Endometrial microvascular endothelial cells (primary cell): ENCODE data around the gene UQCRC1. TPM values are rescaled to one million over a fixed set of nuclear protein-coding genes. Genes with fewer than 3 reads are reported as not detected.
"Not testable (repeated sequence)": the region's sequence is repeated elsewhere in the genome, so short reads cannot be mapped to it uniquely, and the experiment has no call there.

Experiments
- in situ Hi-C: cut with HindIII; loops from 2 replicates; pipeline ENCODE4 v1.10.0; 2017; ENCODE audit warnings: low sequenced_read_pairs, low pct_unique_long_range_greater_than_20kb; ENCODE audit errors: inconsistent ontology term
- total RNA-seq: library from RNA; depleted of rRNA; stranded (reverse); fragments of >200 nt; gene quantifications from one replicate; pipeline ENCODE4 v1.2.3, GENCODE V29; 2015; ENCODE audit errors: inconsistent ontology term

UQCRC1 gene
- total RNA-seq, 1 donor from 2014 or later: 355 TPM

GRCh38 chr3:48563382-48563918, 46.0 kb downstream of the UQCRC1 start, which contains the start of gene UCN2:
Gene UCN2 (minus strand): TSS chr3:48563781. CDS start chr3:48563124, 657 bp downstream.
- in situ Hi-C loops: no loop called here

GRCh38 chr3:48562367-48563095, 46.9 kb downstream of the UQCRC1 start:
- in situ Hi-C loops: no loop called here

DNA sequence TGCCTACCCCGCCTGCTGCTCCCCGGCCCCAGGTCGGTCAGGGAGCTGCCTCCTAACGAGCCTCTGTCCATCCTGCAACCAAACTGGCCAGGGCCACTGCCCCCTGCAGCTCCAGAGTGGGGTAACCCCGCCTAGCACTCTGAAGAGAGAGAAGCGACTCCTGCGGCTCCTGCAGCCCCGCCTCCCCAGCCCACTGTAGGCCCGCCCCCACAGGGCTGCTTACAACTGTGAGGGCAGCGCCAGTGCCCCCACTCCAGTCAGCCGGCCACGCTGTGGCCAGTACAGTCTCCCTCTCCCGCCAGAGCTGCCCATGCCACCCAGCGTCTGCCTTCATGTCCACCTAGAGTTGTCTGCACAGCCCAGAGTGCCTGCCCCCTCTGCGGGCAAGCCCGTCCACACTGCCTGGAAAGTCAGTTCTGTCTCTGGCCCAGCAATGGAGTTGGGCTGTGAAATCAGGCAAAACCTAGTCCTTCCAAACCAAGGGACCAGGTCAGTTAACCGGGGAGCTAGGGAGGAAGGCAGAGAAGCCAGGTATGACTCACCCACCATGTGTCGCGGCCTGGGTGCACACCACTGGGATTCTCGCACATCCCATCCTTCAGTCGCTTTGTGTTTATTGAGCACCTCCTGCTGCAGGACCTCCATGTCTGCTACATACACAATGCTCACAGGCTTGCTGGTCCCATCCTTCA, 48.3 kb downstream of the UQCRC1 start:
- in situ Hi-C loops: no loop called here

DNA sequence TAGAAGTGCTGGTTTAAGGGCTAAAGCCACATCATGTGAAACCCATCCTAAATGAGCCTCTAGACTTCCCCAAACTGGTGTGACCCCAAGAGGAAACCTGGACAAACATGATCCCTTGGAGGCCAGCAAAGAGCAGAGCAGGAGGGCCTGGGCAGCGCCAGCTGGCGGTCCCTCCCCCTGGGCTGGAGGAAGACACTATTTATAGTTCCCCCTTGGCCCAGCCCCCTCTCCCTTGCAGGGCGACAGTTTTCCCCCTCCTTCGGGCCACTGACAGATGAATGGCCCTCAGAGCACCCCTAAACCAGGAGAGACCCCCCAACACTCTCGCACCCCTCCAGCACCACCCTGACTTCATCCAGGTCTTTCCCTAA, 48.8 kb downstream of the UQCRC1 start:
- in situ Hi-C loops: no loop called here

DNA sequence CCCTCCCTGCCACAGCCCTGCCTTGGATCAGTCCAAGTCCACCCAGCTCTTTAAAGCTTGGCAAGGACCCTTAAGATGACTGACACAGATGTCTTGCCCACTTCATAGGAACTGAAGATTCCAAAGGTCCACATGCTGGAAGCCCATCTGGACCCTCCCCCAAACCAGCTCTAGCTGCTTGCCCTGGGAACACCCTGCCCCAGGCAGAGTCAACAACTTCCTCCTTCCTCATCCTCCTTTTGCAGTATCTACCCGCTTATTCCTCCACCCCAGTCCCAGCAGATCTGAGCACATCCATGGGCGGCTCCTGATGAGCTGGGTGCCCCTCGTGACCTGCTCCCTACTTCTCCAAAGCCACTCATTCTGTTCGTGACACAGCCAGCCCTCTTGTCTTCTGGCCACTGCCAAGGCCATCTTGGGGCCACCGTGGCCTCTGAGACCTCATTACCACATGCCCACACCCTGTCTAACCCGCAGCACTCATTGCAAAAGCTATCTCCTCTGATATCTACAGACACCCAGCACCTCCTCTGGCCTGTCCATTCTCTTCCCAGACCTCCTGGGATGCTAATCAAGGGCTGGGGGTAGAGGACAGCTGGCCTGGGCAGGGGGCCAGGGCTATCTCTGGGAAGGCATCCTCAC, 50.8 kb downstream of the UQCRC1 start:
- in situ Hi-C loops: no loop called here

GRCh38 chr3:48556796-48557626, 52.4 kb downstream of the UQCRC1 start, which contains the start of gene PFKFB4:
Gene PFKFB4 (minus strand): TSS chr3:48556803. CDS start chr3:48556777, 26 bp downstream.
- in situ Hi-C loops: no loop called here

- in situ Hi-C loops: no loop called here
These were observed 53.3 kb downstream of the UQCRC1 start for GRCh38 chr3:48555949-48556795.

- in situ Hi-C loops: no loop called here
These were observed 54.1 kb downstream of the UQCRC1 start for GRCh38 chr3:48555231-48555948.

- in situ Hi-C loops: no loop called here
These were observed 55.3 kb downstream of the UQCRC1 start for GRCh38 chr3:48553886-48554845.

DNA sequence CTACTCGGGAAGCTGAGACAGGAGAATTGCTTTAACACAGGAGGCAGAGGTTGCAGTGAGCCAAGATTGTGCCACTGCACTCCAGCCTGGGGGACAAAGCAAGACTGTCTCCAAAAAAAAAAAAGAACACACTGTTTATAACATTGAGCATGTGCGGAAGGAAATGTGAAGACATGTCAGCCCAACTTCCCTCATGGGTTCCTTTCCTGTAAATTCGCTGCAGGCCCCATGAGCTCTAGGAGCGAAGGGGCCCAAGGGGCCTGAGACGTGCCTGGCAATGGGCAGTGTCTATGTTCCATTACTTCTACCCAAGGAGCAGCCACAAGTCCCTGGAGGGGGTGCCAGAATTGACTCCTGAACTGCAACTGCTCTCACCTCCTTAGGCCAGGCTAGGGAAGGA, 56.1 kb downstream of the UQCRC1 start:
- in situ Hi-C loops: no loop called here

GRCh38 chr3:48552111-48552951, 57.1 kb downstream of the UQCRC1 start:
- in situ Hi-C loops: no loop called here

GRCh38 chr3:48551651-48552050, 57.8 kb downstream of the UQCRC1 start:
- in situ Hi-C loops: not testable (repeated sequence)
